Mucosa of rectum (tissue), 2 donors: ENCODE measurements around the gene GEMIN7.
A peak's percentile ranks its signal among the peaks of the same experiment; 100 is the strongest.
"Not testable (repeated sequence)": the region's sequence is repeated elsewhere in the genome, so short reads cannot be mapped to it uniquely, and the experiment has no call there.

Experiments used
- H3K27ac ChIP-seq, 2 donors: one replicate each; pipeline ENCODE4 v1.7.0; 2013; ENCODE audit warnings: inconsistent platforms in 2 of 2, low read depth in 2 of 2, low read length in 2 of 2
- H3K27me3 ChIP-seq, 2 donors: one replicate each; pipeline ENCODE4 v1.7.0; 2013; ENCODE audit warnings: low read length in 2 of 2; ENCODE audit not compliant: control insufficient read depth in 2 of 2, insufficient read depth in 2 of 2
- H3K36me3 ChIP-seq, 2 donors: one replicate each; pipeline ENCODE4 v1.7.0; 2013; ENCODE audit warnings: low read length in 2 of 2; ENCODE audit not compliant: control insufficient read depth in 2 of 2, insufficient read depth in 2 of 2
- H3K4me1 ChIP-seq, 2 donors: one replicate each; pipeline ENCODE4 v1.7.0; 2013; ENCODE audit warnings: low read length in 2 of 2, mild to moderate bottlenecking in 1 of 2; ENCODE audit not compliant: control insufficient read depth in 2 of 2, insufficient read depth in 2 of 2
- H3K4me3 ChIP-seq, 2 donors: one replicate each; pipeline ENCODE4 v1.7.0; 2013; ENCODE audit warnings: low read length in 2 of 2
- H3K9ac ChIP-seq, 2 donors: one replicate each; pipeline ENCODE4 v1.7.0; 2013; ENCODE audit warnings: low read length in 2 of 2, low read depth in 1 of 2, mild to moderate bottlenecking in 1 of 2
- H3K9me3 ChIP-seq, 2 donors: one replicate each; pipeline ENCODE4 v1.7.0; 2013; ENCODE audit warnings: low read length in 2 of 2; ENCODE audit not compliant: control insufficient read depth in 2 of 2
- donor health status: healthy.
- donor health status: Normal muscosa, but diverticular disease.

GEMIN7 gene

DNA sequence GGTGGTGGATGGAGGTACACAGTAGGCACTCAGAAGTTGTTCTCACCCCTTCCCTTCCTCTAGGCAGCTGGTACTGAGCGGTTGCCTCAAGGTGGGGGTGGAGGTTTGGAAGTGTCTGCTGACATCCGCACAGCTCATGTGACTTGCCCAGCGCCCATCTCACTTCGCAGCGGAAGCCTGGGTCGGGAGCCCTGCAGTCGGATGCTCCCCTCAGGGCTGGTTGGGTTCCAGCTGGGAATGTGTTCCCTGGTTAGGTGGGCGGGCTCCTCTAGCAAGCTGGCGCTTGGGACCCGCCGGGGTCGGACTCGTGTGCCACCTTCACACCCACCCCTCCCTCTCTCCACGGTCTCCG is 24.1 kb downstream of the GEMIN7 start:
- no peaks in the 10 kb centered on the region for H3K9me3 ChIP-seq
- H3K9ac ChIP-seq: no peak overlapping the region
- peak overlapping the region in 1 of 2 donors; percentile 20 for H3K4me3 ChIP-seq
- H3K27ac ChIP-seq: peak overlapping the region in 1 of 2 donors; percentile 17
- H3K36me3 ChIP-seq: no peaks in the 10 kb centered on the region
- H3K4me1 ChIP-seq: peaks cover 42 to 43% of the 10 kb centered on the region in 2 donors
- H3K27me3 ChIP-seq: no peaks in the 10 kb centered on the region

GRCh38 chr19:45103508-45104319 is 24.7 kb downstream of the GEMIN7 start:
- peaks cover 36 to 40% of the 10 kb centered on the region in 2 donors for H3K4me1 ChIP-seq
- H3K27ac ChIP-seq: peak overlapping the region in 1 of 2 donors; percentile 28
- peak overlapping the region in 1 of 2 donors; percentile 20 for H3K4me3 ChIP-seq
- H3K27me3 ChIP-seq: no peaks in the 10 kb centered on the region
- H3K36me3 ChIP-seq: no peaks in the 10 kb centered on the region
- no peaks in the 10 kb centered on the region for H3K9me3 ChIP-seq
- peak overlapping the region in 1 of 2 donors; percentile 9 for H3K9ac ChIP-seq

DNA sequence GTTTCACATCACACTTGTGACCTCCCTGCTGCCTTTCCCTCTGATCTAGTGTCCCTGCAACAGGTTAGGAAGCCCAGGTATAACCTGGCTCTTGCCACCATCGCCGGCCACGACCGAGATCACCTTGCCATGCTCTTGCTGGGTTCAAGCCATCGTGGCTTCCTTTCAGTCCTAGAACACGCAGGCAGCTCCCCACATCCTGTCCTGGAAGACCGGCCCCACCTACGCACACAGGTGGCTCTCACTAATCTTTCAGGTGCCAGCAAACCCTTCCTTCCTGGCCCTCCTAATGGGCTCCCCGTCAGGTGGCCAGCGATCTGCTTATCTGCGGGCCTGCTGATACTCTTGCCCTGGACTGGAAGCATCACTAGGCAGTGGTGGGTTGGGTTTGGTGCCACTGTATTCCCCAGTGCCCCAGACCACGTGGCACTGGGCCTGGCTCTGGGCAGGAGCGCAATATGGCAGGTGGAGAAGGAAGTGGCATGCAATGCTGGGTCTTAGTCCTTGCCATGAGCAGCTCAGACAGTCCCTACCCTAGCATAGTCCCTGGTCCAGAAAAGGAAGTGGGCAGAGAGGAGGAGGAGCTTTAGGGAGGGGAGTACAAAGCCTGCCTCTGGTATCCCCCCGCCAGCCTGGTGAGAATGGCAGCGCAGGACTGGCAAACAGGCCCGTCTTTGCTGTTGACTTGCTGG is 25.7 kb downstream of the GEMIN7 start:
- peaks cover 36 to 40% of the 10 kb centered on the region in 2 donors for H3K4me1 ChIP-seq
- H3K36me3 ChIP-seq: no peaks in the 10 kb centered on the region
- H3K9me3 ChIP-seq: no peaks in the 10 kb centered on the region
- no peaks in the 10 kb centered on the region for H3K27me3 ChIP-seq
- no peak overlapping the region for H3K4me3 ChIP-seq
- peak overlapping the region in 1 of 2 donors; percentile 12 for H3K9ac ChIP-seq
- peak overlapping the region in 1 of 2 donors; percentile 35 for H3K27ac ChIP-seq

DNA sequence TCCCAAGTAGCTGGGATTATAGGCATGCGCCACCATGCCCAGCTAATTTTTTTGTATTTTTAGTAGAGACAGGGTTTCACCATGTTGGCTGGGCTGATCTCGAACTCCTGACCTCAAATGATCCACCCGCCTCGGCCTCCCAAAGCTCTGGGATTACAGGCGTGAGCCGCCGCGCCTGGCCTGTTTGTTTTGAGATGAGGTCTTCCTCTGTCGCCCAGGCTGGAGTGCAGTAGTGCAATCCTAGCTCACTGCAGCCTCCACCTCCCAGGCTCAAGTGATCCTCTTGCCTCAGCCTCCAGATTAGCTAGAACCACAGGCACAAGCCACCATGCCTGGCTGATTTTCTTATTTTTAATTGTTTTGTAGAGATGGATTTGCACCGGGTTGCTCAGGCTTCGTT is 27.3 kb downstream of the GEMIN7 start:
- not testable (repeated sequence) for H3K9me3 ChIP-seq, H3K4me3 ChIP-seq, H3K27ac ChIP-seq, H3K36me3 ChIP-seq, H3K9ac ChIP-seq, H3K27me3 ChIP-seq
- H3K4me1 ChIP-seq: peaks cover 27 to 31% of the 10 kb centered on the region in 2 donors

DNA sequence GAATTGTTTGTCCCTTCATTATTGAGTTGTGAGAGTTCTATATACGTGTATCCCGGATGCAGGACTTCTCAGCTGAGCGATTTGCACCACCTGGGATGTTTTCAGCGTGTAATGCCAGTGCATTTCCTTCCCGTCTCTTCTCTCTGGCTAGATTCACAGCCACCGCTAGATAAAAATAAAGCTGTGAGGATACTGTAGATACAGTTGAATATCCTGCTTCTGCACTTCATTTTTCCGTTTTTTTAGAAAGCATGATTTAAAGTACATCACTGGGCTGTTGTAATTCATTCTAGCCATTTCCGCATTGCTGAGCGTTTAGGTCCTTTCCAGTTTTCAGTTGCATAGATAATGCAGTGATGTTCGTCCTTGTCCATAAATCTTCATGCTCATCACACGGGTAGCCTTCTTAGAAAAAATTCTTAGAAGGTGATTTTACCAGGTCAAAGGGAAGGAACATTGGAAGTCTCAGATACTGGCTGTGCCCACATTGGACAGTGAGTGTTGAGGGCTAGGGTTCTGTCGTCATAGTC is 28.6 kb downstream of the GEMIN7 start:
- H3K36me3 ChIP-seq: no peaks in the 10 kb centered on the region
- H3K27ac ChIP-seq: no peak overlapping the region
- H3K4me1 ChIP-seq: peaks cover 32 to 35% of the 10 kb centered on the region in 2 donors
- no peaks in the 10 kb centered on the region for H3K27me3 ChIP-seq
- H3K9me3 ChIP-seq: no peaks in the 10 kb centered on the region
- H3K4me3 ChIP-seq: no peak overlapping the region
- H3K9ac ChIP-seq: no peak overlapping the region

DNA sequence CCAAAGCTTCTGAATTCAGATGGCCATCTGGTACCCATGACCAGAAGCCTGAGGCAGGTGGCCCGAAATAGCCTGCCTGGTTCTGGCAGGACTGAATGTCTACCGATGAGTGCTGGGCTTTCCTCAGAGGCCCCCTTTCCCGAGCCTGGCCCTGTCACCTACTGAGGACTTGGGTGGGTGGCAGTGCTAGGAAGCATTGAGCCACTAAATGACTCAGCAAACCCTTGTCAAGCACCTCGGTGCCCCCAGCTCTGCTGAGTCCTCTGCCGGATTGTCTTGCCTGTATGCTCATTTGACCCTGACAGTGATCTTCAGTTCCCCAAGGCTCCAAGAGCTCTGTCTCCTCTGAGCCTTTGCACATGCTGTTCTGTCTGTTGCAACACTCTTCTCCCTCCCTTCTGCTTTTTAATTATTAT is 31.8 kb downstream of the GEMIN7 start:
- peaks cover 32% of the 10 kb centered on the region in 2 donors for H3K4me1 ChIP-seq
- H3K27me3 ChIP-seq: no peaks in the 10 kb centered on the region
- H3K9me3 ChIP-seq: no peaks in the 10 kb centered on the region
- H3K36me3 ChIP-seq: no peaks in the 10 kb centered on the region
- no peak overlapping the region for H3K27ac ChIP-seq
- no peak overlapping the region for H3K9ac ChIP-seq
- H3K4me3 ChIP-seq: no peak overlapping the region

DNA sequence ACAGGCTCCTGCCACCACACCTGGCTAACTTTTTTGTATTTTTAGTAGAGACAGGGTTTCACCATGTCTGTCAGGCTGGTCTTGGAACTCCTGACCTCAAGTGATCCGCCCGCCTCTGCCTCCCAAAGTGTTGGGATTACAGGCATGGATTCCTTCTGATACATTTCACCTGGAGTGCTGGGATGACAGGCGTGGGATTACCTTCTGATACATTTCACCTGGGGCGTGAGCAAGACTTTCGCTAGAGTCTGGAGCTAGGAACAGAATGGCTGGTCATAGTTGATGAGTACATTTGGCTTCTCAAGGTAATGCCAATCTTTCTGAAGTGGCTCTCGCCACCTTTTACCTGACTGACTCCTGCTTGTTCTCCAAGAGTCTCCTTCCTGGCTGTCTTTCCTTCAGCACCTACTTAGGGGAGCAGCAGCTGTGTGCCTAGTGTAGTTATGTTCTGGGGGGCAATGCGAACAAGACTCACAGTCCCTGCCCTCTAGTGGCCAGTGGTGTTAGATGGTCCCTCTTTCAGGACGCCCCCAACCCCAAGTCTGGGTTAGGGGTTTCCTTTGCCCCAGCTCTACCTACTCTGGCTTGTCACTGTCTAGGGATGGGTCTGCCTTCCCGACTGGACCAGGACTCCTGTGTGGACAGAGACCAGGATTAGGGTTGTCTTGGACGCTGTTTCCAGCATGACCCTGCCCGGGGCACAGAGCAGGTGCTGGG is 33.2 kb downstream of the GEMIN7 start:
- Histone ChIP-seq H3K4me1 (peaks cover 34 to 39% of the 10 kb centered on the region in 2 donors), H3K27ac (peak overlapping the region; percentile 65 to 83), H3K36me3 (no peaks in the 10 kb centered on the region)

GRCh38 chr19:45113628-45114027 is 34.6 kb downstream of the GEMIN7 start:
- peak overlapping the region; percentile 65 to 83 for H3K27ac ChIP-seq
- H3K4me3 ChIP-seq: peak overlapping the region; percentile 38 to 64
- no peaks in the 10 kb centered on the region for H3K36me3 ChIP-seq
- H3K4me1 ChIP-seq: peaks cover 47 to 53% of the 10 kb centered on the region in 2 donors
- H3K9ac ChIP-seq: peak overlapping the region; percentile 57 to 72
- no peaks in the 10 kb centered on the region for H3K27me3 ChIP-seq
- no peaks in the 10 kb centered on the region for H3K9me3 ChIP-seq

More for the DNA sequence above, 33.2 kb downstream of the GEMIN7 start:
- H3K4me3 ChIP-seq: no peak overlapping the region
- no peak overlapping the region for H3K9ac ChIP-seq
- H3K27me3 ChIP-seq: no peaks in the 10 kb centered on the region
- no peaks in the 10 kb centered on the region for H3K9me3 ChIP-seq

- Histone ChIP-seq H3K27me3 (no peaks in the 10 kb centered on the region), H3K4me1 (peaks cover 49 to 56% of the 10 kb centered on the region in 2 donors), H3K4me3 (no peak overlapping the region), H3K36me3 (no peaks in the 10 kb centered on the region), H3K9ac (peak overlapping the region; percentile 21 to 58), H3K27ac (peak overlapping the region; percentile 29 to 59), H3K9me3 (no peaks in the 10 kb centered on the region)
These were observed 35.1 kb downstream of the GEMIN7 start for GRCh38 chr19:45114116-45114515.
